NCI-H2107 treated with DMSO at 0.1 percent for 48 hours (cell line): Measurements from ENCODE around the gene PRKCE.

Source experiments
- DNase-seq: peaks from one replicate; lab custom pipeline; 2025; ENCODE audit not compliant: unreplicated experiment; lab: John Stamatoyannopoulos, UW

The PRKCE gene

DNA sequence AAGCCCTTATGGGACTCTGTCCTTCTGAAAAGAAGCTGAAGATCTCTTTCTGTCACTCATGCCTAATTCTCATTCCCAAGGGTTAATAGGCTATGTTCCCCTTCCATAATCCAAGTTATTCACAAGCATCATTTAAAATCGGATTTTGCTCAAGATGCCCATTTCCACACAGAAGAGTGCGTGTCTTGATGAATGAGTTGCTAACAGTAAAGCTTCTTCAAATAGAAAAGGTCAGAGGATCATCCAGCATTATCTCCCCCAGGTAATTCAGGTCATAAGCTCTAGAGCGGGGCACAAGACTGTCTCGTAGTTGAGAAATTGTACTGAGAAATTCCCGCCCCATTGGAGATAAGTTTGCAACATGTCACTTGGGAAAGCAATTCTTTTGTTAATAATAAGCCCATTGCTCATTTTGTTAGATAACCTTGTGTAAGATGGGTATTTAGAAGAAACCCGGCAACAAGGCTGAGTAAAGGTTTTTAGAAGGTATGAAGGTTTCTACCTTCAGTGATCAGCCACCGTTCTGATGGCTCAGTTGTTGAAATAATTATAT, 355.1 kb downstream of the PRKCE start:
- no peak for DNase-seq

DNA sequence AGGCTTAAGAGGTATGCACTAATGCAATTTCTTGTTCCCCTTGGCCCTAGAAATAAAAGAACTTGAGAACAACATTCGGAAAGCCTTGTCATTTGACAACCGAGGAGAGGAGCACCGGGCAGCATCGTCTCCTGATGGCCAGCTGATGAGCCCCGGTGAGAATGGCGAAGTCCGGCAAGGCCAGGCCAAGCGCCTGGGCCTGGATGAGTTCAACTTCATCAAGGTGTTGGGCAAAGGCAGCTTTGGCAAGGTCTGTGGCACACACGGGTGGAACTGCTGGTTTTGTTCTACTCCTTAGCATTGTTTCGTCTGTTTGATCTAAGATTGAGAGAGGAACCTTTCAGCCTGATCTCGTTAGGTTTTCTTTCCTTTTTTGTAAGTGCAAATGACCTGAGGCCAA, 355.9 kb downstream of the PRKCE start:
- DNase-seq = no peak

DNA sequence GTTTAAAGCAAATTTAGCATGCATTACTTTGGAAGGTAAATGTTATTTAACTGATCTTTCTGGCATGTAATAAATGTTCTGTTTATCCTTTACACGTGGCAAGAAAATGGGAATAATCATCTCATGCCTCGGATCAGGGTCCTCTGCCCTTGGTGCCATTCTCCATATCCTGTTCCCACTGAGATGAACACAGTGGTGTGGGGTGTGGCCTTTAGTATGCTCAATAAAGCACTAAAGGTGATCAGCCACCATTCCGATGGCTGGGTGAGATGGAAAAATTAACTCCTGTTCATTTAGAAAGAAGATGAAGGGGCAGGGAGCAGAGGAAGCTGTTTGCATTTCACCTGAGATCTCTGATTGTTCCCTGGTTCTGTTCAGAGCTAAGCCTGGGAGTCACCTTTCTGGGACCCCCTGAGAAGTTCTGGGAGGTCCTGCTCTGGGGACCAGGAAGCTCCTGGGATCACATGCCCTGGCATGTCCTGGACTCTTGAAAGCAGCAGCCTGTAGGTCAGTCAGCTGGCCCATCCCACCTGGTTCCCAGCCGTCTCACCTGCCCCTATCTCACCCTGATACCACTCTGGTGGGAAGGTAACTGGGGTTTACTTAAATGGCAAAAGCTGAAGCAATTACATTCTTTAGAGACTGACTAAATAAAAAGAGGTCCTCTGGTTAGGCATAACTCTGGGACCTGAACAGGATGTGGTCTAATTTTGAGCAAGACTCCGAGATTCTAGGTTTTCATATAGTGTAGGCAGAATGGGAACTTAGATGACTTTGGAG, 356.8 kb downstream of the PRKCE start:
- no peak for DNase-seq

DNA sequence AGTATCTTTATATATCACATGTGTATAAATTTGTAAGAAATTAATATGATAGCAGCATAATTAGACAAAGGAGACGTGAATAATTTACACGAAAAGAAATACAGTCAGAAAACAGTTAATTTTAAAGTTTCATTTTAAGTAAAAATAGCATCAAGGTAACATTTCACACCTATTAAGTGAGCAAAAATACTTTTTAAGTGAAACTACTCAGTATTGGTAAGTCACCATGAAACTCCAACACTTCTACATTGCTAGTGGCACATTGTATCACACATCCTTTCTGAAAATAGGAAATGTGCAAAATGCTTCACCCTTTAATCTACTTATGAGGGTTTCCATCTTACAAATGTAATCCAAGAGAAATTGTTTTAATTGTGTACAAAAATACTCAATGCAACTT, 357.8 kb downstream of the PRKCE start:
- DNase-seq = no peak

DNA sequence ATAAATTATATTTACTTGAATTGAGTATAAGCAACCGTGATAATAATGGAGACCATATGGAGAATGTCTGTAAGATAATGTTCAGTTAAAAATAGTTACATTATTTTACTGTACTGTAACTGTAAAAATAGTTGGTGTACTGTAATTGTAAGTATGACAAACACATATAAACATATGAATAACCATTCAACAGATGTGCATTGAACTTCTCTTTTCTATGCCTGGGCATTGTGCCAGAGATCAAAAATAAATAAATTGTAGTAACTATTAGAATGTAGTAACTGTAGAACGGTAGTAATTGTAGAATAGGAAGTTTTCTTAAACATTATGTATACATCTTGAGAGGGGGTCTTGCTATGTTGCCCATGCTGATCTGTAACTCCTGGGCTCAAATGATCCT, 358.3 kb downstream of the PRKCE start:
- no peak for DNase-seq

DNA sequence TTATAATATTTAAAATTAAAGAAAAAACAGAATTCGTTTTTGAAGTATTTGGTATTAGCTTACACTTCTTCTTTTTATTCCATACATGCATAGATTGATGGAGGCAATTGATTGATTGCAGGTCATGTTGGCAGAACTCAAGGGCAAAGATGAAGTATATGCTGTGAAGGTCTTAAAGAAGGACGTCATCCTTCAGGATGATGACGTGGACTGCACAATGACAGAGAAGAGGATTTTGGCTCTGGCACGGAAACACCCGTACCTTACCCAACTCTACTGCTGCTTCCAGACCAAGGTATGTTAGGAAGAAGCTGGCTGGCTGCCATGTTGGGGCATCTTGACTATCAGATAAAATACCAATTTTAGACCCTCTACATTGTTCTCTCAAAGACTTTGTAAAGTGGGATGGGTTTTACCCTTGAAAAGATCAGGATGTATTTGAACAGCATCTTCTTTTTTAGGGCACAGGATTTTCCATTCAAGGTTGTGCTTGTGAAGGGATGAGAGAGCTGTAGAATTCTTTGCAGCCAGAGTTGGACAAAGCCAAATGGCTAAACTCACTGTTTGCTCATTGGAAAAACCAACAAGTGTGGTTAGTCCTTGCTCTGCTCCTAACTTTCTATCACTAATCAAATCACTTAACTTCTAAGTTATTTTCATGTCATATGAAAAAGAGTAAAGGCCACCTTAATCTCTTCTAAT, 358.9 kb downstream of the PRKCE start:
- DNase-seq = no peak

DNA sequence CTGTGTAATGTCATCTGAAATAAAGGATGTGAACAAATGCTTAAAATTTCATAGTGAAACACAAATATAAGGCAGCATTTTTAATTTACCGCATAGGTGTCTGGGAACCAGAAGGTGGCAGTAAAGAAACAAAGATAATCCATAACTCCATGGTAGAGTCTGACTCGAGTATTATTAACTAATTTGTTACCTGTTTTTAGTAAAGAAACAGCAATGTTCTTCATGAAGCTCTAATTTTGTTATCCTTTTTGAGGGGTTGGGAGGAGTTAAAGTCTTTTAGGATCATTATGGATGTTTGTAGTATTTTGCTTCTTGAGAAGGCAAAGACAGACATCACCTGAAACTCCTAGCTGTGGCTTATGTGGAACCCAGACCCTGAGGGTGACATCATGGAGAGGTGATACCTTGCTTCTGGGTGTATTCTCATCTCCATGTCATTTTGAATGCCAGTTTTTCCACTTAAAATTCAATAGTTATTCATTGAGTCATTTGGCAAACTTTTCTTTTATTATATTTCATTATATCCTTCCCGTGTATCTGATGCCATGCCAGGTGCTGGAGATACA, 359.5 kb downstream of the PRKCE start:
- peak; percentile 35 for DNase-seq

DNA sequence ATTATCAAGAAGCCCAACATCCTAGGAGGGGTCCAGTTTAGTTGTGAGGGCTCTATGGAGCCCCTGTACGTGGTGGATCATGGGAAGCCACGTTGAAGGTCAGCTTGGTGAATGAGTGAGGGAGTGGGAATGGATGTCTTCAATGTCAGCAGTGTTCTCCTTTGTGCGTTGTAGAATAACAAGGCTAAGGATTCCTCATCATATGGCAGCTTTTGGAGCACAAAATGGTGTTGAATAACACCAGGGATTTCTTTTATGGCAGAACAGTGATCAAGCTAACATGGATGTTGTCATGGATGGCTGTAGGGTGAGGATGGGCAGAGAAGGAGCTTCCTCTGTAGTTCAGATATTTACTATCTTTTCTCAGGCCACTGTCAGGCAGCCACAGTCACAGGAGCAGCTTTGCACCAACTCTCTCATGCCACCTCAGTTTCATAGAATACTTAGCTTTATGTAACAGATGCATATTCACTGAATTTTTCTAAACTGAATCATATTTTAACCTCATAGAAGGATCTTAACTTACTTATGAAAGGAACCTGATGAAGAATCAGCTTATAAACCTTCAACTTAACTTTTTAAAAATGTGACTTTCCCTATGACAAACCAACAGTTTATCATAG, 361.3 kb downstream of the PRKCE start:
- DNase-seq = no peak

DNA sequence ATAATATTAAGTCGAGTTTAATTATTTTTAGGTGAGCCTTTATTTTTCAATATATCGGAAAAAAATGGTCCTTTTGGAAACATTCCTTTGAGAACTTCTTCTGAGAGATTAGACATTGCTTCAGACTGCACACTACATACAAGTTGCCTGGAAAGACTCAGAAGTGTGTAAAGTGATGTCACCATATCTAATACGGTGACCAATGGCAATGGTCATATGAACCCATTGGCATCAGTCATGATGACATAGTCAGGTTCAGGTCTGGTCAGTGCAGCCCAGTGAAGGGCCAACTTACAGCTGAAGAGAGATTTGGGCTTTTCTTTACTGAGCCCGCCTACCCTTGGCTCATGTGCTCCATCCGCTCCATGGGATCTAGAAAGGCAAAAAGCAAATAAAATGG, 362.3 kb downstream of the PRKCE start:
- DNase-seq = no peak

DNA sequence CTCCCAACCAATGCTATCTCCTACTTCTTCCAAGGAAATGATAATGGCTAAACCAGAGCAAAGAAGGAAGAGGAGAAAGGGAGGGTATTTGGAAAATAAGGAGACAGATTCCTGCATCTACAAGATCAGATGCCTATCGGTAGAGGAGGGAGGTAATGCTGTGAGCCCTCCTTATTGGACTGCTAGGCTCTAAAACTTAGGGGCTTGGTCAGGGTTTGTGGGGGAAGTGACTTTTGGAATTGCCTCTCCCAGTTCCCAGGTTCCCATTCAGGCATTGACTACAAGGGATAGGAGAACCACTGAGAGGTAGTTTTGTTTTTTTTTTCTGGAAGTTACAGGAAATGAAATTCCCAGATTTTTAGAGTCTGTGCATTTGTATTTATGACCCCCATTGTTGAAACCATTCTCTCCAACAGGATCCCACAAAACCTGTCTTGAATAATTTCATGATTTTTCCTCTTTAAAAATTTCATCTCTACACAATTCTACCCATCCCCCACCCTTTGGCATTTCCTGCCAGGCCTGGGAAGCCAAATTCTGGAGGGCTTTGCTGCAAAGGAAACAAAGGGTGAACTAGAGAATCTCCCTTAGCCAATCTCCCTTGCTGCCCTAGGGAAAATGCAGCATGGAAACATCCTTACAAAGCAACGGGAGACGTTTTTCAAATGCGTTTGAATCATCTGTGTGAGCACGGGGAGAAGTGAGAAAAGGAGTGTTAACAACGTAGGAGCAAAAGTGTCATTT, 363.6 kb downstream of the PRKCE start:
- no peak for DNase-seq

DNA sequence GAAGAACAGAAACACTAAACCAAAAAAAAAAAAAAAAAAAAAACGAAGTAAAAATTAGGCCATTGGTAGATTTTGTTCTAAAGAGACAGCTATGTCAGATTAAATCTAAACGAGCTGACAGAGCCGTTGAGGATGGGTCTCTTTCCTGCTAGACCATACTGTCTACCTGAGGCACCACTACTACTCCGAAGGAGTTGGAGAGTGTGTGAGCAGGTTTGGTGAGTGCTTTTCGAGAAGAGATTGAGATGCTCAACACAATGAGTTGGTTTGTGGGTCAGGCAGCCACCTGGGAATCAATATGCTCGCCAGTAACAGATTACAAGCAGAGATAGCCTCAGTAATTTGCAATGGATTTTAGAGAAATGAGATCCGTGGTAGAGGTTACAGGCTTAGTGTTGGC, 364.2 kb downstream of the PRKCE start:
- DNase-seq = no peak

DNA sequence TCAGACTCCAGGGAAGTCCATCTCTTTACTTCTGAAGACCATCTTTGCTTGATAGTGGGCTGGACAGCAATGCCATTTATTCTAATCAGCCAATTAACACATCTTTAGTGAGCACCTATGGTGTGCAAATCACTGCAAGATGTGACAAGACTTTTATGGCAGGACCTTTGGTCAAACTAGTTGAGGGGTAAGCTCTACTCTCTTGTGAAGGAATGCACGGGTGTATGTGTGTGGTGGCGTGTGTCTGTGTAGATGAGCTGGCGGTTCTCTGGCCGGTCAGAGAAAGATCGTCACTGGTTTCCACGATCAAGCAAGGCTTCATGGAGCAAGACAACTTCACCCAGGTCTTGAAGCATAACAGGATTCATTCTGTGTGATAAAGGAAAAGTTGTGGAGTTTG, 364.6 kb downstream of the PRKCE start:
- no peak for DNase-seq

DNA sequence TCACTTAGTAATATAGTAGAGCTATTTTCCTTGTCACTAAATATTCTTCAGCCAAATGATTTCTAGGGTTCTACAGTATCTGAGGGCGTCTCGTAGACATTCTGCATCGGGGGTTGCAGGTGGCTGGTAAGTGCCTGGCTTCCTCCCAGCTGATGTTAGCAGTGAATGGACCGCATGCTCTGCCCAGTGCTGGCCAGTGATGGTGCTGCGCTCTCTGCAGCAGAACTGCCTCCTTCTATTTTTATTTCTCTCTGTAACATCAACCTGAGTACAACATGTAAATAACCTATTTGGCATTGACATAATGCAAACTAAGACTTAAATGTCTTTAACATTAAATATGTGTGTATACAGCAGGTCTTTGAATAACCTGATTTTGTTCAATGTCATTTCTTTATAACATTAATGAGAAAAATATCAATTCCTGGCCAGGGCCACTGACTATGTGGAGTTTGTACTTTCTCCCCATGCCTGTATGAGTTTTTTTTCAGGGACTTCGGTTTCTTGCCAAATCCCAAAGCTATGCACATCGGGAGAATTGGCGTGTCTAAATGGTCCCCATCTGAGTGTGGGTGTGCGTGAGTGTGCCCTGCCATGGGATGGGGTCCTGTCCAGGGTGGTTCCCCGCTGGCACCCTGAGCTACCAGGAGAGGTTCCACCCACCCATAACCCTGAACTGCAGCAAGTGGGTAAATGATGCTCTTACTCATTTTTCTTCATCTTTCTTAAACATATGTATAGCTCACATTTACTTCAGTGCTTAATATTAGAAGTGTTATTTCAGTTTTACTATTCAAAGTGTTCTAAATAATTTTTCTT, 367.5 kb downstream of the PRKCE start:
- no peak for DNase-seq

DNA sequence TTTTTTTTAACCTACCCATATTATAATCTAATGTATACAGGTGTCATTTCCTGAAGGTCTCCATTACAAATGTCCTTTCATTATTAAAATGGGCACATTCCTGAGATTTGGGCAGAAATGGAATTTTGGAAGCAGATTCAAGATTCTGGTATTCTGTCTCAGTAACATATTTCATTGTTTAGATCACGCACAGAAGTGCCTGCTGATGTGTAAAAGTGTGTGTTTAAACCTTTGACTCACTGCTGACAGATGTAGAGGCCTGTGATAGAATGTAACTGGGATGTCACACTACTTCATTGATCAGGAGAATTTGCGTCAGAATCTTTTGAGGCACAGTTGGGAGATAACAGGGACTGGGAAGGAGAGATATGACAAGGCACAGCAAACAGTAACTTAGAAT, 368.9 kb downstream of the PRKCE start:
- no peak for DNase-seq

DNA sequence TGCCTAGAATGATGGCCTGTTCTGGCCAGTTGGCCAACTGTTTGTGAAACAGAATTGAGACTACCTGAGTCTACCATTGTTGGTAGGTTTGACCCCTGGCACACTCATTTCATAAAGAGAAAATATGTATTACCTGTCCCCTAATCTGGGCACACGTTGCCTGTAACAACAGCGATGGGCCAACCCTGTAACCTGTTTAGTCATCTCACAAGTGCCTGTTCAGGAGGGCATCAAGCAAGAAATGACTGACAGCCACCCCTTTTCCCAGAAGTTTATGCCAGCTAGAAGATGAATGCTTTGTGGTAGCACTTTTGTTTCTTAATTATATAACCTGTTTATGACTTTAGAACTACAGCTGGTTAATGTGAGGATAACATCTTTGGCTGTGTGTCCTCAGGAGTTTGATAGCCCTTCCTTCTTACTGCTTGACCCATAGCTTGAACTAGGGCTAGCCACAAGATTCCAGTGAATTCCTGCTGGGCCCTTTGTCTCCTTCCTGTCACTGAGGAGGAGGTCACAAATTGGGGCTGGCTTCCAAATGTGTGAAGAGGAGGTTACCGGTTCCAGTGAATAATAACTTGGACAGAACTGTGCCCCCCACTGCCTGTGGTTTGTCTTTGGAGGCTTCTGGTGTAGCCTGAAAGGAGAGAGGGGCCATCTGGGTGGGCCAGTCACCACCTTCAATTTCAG, 371.8 kb downstream of the PRKCE start:
- DNase-seq = no peak

DNA sequence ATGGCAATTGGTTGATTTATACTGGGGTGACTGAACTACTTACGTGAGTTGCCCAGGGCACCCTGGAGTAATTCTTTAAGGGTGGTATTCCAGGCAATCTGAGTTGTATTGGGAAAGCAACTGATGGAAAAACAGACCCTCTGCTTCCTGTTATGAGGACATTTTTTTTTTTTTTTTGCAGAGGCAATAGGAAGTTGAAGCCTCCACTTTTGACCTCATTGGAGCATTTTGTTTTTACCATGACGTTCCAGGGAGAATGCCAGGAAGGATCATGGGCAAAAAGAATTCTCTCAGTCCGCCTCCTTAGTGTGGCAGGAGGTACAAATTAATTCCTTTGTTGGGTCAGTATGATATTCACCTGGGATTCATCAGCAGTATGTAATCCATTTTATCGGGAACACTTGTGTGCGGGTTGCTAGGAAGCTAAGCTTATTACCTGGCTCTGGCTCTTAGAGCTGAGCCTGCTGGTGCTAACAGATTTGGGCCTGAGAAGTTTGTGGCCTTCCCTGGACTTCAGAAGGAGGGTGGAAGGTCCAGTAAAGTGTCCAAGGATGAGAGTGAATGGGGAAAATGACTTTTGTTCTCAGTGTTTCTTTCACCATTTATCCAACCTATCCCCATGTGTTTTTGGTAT, 372.8 kb downstream of the PRKCE start:
- DNase-seq = no peak

DNA sequence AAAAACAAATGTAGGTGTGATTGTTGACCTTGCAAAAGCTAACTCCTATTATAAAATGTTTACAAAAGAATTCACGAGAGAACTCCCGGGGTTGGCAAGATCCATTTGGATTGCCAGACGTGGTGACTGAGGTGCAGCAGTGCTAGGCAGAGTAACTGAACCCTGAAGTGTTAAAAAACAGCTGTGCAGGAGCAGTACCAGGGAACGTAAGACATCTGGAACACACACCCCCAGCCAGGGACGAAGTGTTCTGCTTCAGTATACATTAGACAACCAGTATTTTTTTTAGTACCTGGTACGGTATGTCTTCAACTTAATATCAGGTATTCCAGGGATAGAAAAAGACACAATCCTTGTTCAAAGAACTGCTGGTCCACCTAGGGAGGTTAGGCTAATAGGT, 373.6 kb downstream of the PRKCE start:
- no peak for DNase-seq

DNA sequence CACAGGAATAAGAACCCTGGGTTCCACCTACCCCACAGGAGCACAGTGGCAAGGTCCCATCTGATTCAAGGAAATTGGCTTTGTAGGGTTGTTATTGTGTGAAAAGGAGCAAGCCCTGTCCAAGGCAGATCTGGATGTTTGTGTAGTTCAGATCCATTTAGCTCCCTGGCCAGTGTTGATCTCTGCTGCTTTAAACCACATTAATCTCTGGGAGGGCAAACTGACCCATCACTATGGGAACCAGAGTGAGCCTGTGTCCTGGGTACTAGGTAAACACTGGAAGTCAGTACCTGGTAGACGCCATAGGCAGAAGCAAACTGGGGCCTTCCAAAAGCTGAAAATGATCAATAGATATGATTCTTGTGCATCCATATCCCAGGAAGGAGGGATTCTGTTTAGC, 374.2 kb downstream of the PRKCE start:
- no peak for DNase-seq

DNA sequence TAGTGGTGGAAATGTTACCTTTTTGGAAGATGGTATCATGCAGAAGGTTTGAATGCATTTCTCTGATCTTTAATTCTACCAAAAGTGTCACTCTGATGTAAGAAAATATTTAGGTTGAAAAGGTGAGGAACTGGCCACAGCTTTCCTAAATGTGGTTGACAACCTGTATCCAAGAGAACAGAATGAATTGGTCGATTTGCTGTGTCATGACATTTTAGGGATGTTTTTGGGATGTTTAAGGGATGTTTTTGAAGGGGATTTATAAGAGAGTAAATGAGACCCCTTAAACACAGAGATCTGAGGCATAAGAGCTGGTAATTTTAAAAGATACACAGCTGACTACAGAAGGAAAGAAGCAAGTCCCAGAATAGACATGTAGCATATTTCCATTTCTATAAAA, 375.0 kb downstream of the PRKCE start:
- no peak for DNase-seq
